Gastroesophageal sphincter (tissue), 3 donors: ENCODE data around the gene MRPS11.

Experiments used
- EP300 ChIP-seq: sonication (generic); formaldehyde crosslinking; IDR thresholded peaks from one replicate; pipeline ENCODE4 v1.6.1; 2017; ENCODE audit warnings: antibody characterized with exemption, mild to moderate bottlenecking
- POLR2A ChIP-seq, 2 donors: fragments of 450-650 bp; IDR thresholded peaks; one replicate each; pipeline ENCODE4 v1.6.1; 2017; ENCODE audit warnings: antibody characterized with exemption in 2 of 2, mild to moderate bottlenecking in 2 of 2, moderate library complexity in 1 of 2
- TF ChIP-seq, protein P1 (sequence below), 4 experiments: fragments of 200-600 bp in 2 of 4; fragments of 450-650 bp in 2 of 4; sonication (generic) in 1 of 4; IDR thresholded peaks; one replicate each; pipeline ENCODE4 v1.5.1; 2017 to 2019; ENCODE audit warnings: antibody characterized with exemption in 4 of 4, mild to moderate bottlenecking in 2 of 4, moderate library complexity in 2 of 4

DNA sequence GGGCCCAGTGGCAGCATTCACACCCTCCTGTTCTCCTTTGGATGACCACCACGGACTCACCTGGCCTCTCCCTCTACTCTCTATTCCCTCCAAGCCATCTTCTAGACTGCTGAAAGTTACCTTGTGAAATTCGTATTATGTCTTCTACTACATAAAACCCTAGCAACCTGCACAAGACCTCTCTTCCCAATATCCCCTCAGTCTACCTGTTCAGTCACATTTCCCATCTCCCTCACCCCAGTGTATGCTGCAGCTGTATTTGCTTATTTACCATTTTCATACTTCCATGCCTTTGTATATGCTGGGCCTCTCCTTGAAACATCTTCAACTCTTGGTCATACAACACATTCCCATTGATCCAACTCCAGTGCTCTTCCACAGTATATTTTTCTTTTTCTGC lies 43.7 kb downstream of the MRPS11 start:
- no peak for TF ChIP-seq POLR2A (IDR thresholded peaks at IDR 0.05)
- TF ChIP-seq EP300, result no peak
- TF ChIP-seq, protein P1, sequence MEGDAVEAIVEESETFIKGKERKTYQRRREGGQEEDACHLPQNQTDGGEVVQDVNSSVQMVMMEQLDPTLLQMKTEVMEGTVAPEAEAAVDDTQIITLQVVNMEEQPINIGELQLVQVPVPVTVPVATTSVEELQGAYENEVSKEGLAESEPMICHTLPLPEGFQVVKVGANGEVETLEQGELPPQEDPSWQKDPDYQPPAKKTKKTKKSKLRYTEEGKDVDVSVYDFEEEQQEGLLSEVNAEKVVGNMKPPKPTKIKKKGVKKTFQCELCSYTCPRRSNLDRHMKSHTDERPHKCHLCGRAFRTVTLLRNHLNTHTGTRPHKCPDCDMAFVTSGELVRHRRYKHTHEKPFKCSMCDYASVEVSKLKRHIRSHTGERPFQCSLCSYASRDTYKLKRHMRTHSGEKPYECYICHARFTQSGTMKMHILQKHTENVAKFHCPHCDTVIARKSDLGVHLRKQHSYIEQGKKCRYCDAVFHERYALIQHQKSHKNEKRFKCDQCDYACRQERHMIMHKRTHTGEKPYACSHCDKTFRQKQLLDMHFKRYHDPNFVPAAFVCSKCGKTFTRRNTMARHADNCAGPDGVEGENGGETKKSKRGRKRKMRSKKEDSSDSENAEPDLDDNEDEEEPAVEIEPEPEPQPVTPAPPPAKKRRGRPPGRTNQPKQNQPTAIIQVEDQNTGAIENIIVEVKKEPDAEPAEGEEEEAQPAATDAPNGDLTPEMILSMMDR (IDR thresholded peaks at IDR 0.05), result no peak
